Measurements from ENCODE around the gene NME7.
"Not testable (repeated sequence)": the region's sequence is repeated elsewhere in the genome, so short reads cannot be mapped to it uniquely, and the experiment has no call there.

Gene NME7

DNA sequence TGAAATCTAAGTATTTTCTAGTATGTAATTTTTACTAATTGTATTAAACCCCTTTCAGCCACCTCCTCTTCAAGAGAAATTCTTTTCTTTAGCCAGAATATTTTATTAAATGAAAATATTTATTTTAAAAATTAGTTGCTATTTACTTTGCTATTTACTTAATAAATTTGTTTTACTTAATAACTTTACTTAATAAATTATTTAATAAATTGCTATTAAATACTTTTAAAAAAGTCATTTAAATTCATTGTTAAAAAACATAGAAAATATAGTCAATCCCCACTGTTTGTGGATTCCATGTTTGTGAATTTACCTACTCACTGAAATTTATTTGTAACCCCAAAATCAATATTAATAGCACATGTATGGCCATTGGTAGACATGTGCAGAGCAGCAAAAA is 155.5 kb downstream of the NME7 start:
- no peak for DNase-seq

GRCh38 chr1:169207797-169208520 is 159.6 kb downstream of the NME7 start:
- no peak for DNase-seq

DNA sequence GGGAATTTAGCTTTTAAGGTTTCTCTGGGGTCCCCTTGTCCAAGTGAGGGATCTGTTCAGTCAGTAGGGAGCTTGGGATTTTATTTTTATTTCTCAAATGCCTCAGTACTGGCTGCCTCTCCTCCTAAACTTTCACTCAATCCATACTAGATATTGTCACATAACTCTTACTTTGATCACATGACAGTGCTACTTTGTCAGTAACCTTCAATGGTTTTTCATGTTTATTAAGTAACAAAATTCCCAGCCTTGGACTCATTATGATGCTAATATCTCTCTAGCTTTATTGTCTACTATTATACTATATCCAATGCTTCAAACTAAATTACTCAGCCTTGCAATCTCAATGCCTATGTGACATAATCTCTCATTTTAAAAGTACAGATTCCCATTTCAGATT is 163.4 kb downstream of the NME7 start:
- DNase-seq = no peak

DNA sequence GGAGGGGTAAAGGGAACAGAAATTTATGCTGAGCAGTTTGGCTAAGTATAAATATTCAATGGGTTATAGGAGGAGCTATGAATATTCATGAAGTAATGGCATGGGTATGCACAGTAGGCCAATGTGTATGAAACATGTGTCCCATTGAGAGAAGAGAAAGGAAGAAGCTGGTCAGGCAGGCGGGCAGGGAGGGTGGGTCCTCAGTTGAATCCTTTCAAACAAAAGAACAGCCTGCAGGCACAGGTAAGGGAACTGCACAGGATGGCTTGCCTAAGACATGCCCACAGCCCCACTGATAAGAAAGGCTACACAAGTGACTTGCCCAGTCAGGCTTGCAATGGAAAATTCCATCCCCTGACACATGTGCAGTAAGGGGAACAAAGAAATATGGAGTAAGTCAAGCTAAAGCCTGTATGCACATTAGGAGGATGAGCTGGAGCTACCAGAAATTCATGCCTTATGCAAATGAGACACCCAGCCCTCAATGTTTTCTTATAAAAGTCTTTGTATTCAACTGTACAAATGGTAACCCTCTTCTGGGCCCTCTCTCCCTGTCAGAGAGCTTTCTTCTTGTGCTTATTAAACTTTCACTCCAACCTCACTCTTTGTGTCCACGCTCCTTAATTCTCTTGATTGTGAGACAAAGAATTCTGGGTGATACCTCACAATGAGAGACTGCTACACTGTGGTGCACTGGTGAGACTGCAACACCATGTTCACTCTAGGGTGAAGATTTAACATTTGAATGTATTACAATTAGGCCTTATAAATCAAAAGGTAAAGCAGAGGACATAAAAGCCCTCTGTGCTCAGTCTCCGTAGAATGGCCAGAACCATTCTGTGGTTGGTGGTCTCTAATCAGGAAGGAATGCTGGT is 164.6 kb downstream of the NME7 start:
- no peak for DNase-seq

GRCh38 chr1:169201084-169201619 is 166.4 kb downstream of the NME7 start:
- no peak for DNase-seq

- no peak for DNase-seq
Observed at GRCh38 chr1:169200319-169200718, 167.3 kb downstream of the NME7 start.

GRCh38 chr1:169196581-169196980 is 171.0 kb downstream of the NME7 start:
- DNase-seq = no peak

DNA sequence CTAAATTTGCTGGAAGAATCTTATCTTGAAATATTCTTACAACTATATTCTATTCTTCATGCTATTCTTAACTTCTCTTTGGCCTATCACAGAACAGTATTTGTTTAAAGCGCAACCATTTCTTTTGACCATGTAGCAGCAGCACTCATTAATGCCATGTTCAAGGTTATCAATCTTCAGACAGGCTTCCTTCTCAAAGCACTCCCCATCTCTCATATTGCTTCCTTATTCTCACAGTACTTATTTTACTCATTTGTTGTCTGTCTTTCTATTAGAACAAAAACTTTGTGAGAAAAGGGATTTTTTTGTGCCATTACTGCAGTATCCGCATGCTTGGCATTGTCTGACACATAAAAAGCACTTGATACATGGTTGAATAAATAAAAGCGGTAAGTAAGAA is 171.4 kb downstream of the NME7 start:
- DNase-seq = no peak

- DNase-seq = no peak
Observed at GRCh38 chr1:169193191-169193850, 174.3 kb downstream of the NME7 start.

- DNase-seq = no peak
Observed at GRCh38 chr1:169186106-169186505, 181.5 kb downstream of the NME7 start.

DNA sequence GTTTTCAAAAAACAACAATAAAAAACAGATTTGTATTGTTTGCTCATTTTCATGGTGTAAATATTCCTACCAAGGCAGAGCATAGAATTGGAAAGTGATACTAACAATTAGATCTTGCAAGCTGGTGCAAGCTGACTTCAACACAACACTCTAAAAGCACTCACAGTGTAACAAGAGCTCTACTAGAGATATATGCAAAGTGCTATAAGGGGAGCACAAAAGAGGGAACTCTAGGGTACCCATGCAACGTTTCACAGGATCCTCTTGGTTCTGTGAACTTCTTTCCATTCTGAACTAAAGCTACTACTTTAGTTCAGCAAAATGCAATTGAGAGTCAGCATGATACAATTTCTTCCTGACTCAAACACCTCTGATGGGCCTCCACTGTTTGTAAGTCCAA is 182.8 kb downstream of the NME7 start:
- DNase-seq = no peak

DNA sequence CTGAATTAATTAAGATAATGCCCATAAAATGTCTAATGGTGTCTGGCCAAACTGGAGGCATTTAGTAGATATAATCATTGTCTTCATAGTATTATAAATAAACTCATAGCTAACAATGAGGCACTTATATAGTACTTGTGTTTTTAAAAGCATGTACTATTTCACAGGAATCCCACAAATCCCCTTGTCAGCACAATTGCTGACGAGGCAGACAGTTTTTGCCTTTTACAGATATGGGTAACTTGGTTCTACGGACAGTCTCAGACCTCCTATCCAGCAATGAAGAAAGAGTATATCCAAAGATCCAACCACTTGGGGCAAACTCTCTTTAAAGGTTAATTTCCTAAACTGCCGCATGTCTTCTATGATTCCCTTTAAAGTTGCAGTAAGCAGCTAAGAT is 187.4 kb downstream of the NME7 start:
- DNase-seq = no peak

- not testable (repeated sequence) for DNase-seq
Observed at GRCh38 chr1:169179431-169179830, 188.2 kb downstream of the NME7 start.

DNA sequence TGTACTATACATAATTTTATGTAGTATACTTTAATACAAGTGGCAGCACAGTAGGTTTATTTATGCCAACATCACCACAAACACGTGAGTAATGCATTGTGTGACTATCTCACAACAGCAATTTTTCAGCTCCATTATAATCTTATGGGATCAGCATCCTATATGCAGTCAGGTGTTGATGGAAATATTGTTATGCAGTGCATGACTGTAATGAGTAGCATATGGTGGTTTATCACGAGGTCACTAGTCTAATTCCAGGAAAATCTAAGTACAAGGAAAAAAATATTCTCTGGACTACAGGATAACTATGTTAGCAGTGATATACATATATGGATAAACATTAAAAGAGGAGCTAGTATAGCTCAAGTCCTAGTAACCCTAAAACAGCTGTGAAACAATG is 192.1 kb downstream of the NME7 start:
- no peak for DNase-seq

DNA sequence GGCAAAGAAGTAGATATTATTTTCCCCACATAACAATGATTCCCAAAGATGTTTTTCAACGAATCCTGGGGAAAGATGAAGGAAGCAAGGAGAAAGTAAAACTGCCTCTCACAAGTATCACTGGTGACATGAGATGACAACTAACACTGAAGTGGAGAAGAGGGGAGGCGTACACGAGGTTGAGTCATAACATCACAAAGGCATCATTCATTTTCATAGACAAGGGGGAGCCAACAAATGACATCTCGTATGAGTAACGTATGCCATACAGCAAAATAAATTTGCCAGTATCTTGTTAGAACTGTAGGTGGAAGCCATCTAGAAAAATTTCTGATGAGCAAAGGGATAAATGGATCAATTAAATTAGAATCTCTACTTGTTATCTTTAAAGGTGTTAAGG is 204.5 kb downstream of the NME7 start:
- DNase-seq = no peak

DNA sequence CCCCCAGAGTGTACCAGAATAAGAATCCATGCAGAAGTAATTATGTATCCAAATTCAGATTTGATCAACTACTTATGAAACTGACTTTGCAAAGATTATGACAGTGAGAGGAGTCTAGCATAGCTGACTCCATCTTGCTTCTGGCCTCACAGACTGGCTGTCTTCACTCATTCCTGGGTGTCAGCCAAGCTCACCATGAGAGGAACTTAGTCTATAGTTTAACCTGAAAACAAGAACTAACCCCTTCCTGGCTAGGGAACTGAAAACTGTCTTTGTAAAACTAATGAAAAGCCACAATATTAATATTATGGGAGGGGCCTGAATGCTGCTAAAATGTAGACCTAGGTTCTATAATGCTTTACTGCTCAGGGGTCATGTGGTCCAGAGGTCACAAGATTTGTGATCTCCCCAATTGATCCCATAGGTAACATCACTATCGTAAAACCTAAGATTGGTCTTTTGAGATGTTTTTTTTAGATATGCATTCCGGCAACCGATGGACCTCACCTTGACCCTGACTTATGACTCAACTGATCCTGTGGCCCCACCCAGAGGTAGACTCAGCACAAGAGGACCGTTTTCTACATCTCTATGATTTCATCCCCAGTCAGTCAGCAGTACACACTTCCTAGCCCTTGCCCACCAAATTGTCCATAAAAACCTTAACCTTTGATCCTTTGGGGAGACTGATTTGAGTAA is 206.0 kb downstream of the NME7 start:
- no peak for DNase-seq

GRCh38 chr1:169160845-169161495 is 206.6 kb downstream of the NME7 start:
- DNase-seq = no peak

DNA sequence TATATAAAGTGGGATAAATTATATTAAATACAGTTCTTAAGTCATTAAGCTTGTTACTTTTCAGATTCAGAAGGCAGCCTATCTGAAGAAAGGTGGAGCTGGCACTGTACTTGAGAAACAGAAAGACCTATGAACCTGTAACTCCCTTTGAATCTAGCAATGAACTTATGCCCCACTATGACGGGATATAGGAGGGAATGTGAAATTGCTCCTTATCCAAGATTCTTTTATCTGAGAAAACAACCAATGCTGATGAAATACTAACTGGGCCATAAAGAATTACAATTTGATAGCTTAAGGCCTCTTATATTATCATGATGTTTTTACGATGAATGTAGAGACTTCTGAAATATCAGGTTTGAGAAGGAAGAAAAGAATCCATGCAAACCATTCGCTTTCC is 211.0 kb downstream of the NME7 start:
- no peak for DNase-seq

GRCh38 chr1:169155675-169156074 is 211.9 kb downstream of the NME7 start:
- DNase-seq = no peak

DNA sequence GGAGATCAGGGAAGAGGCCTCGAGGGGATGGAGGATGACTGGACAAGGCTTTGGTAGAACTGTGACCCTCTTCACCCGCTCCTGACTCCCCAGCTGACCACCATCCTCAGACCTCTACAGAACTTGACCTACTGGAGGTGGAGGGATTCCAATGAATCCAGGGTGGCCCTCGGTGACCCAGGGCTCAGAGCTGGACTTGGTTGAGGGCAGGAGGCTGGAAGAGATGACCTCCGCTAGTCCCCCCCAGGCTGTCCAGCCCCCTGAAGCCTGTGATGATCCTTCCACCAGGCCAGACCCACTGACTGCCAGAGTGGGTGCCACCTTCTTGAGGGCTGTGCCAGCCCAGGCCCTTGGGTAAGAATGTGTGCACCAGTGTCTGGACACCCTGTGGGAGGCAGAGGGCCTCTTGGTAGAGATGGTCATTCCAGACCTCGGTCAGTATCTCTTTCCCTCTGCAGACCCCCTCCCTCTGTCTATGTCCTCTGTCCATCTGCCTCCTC is 216.2 kb downstream of the NME7 start:
- no peak for DNase-seq

DNA sequence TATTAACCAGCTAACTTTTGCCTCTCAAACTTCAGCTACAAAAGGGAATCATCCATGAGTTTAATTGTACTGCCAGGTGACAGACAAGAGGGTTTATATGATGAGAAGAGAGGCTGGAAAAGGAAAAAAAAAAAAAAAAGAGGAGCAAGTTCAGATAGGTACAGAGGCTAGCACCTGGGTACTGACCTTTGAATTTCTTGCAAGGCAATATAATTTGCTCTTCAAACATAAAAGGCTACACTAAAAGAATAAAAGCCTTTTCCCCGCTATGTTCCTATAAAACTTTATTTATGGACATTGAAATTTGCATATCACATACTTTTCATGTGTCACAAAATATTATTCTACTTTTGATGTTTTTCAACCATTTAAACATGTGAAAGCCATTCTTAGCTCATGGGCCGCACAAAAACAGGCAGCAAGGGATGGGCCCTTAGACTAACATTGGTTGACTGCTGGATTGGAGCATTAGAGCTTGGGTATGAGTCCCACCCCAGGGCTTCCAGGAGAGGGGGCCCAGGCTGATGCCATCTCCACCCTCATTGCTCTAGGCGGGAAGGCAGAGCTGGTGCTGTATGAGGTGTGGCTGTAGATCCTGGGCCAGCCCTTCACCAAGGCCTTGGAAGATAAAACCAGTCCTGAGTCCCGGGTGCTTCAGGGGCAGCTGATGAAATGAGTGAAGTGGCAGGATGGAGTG is 216.8 kb downstream of the NME7 start:
- no peak for DNase-seq
